ENCODE measurements around the gene ARNT2.

The ARNT2 gene

DNA sequence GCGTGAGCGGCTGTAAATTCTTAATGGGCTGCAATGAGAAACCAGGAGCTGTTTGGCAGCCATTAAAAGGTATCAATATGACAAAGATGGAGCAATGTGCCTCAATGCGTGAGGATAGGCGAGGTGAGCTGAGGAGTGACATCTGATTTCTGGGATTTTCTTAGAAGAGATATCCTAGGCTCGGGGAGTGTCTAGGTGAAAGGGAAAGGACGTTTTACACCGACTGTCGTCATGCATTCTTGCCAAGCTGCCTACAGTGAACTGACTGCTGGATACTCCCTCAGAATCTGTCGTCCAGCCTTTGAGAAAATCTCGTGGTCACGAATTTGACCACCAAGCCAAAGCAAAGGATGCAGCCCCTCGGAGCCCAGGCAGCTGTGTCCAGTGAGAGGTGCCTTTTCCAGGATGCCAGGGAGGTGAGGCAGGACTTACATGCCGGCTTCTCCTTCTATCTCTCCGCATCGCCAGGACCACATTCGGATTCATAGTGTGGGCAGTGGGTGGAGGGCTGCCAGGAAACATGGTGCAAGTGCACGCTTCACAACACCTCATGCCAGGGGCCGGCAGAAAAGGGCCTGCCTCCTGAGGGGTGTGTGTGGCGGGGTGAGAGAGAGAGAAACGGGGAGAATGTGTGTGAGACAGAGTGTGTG lies 210.7 kb downstream of the ARNT2 start:
- H3K36me3 Mint-ChIP-seq (ENCODE audit: low read depth), result no peaks in the 10 kb centered on the region
- peaks cover 6% of the 10 kb centered on the region for H3K9me3 Mint-ChIP-seq
- peaks cover 56% of the 10 kb centered on the region for H3K4me1 Mint-ChIP-seq
- H3K27ac Mint-ChIP-seq, result peak overlapping the region; percentile 38
- H3K27me3 Mint-ChIP-seq (ENCODE audit: low read depth, poor library complexity), result peaks cover 16% of the 10 kb centered on the region
- no peak overlapping the region for H3K4me3 Mint-ChIP-seq
- DNase-seq, result no peak
- no peak for TF ChIP-seq CTCF (IDR thresholded peaks at IDR 0.05)

GRCh38 chr15:80615361-80615736 lies 211.2 kb downstream of the ARNT2 start:
- TF ChIP-seq CTCF (IDR thresholded peaks at IDR 0.05), result no peak
- Mint-ChIP-seq H3K4me1 (peaks cover 52% of the 10 kb centered on the region), H3K36me3 (ENCODE audit: low read depth) (no peaks in the 10 kb centered on the region), H3K27me3 (ENCODE audit: low read depth, poor library complexity) (peaks cover 16% of the 10 kb centered on the region), H3K27ac (no peak overlapping the region), H3K4me3 (no peak overlapping the region), H3K9me3 (peaks cover 6% of the 10 kb centered on the region)
- no peak for DNase-seq

- H3K27ac Mint-ChIP-seq, result no peak overlapping the region
Observed at GRCh38 chr15:80615783-80616391, 211.7 kb downstream of the ARNT2 start.

GRCh38 chr15:80618685-80619400 lies 214.7 kb downstream of the ARNT2 start:
- peaks cover 13% of the 10 kb centered on the region for H3K27me3 Mint-ChIP-seq (ENCODE audit: low read depth, poor library complexity)
- H3K36me3 Mint-ChIP-seq (ENCODE audit: low read depth), result peaks cover 4% of the 10 kb centered on the region
- H3K27ac Mint-ChIP-seq, result no peak overlapping the region
- peaks cover 37% of the 10 kb centered on the region for H3K4me1 Mint-ChIP-seq
- H3K9me3 Mint-ChIP-seq, result peaks cover 29% of the 10 kb centered on the region
- H3K4me3 Mint-ChIP-seq, result no peak overlapping the region
- TF ChIP-seq CTCF (IDR thresholded peaks at IDR 0.05), result no peak
- DNase-seq, result no peak

More at GRCh38 chr15:80615783-80616391, 211.7 kb downstream of the ARNT2 start:
- DNase-seq, result no peak
- H3K27me3 Mint-ChIP-seq (ENCODE audit: low read depth, poor library complexity), result peaks cover 16% of the 10 kb centered on the region
- peaks cover 54% of the 10 kb centered on the region for H3K4me1 Mint-ChIP-seq
- H3K9me3 Mint-ChIP-seq, result peaks cover 6% of the 10 kb centered on the region
- H3K36me3 Mint-ChIP-seq (ENCODE audit: low read depth), result no peaks in the 10 kb centered on the region
- no peak overlapping the region for H3K4me3 Mint-ChIP-seq
- TF ChIP-seq CTCF (IDR thresholded peaks at IDR 0.05), result no peak

GRCh38 chr15:80619680-80620079 lies 215.5 kb downstream of the ARNT2 start:
- H3K9me3 Mint-ChIP-seq, result peaks cover 29% of the 10 kb centered on the region
- no peak overlapping the region for H3K4me3 Mint-ChIP-seq
- peaks cover 13% of the 10 kb centered on the region for H3K27me3 Mint-ChIP-seq (ENCODE audit: low read depth, poor library complexity)
- peaks cover 4% of the 10 kb centered on the region for H3K36me3 Mint-ChIP-seq (ENCODE audit: low read depth)
- peaks cover 29% of the 10 kb centered on the region for H3K4me1 Mint-ChIP-seq
- DNase-seq, result no peak
- TF ChIP-seq CTCF (IDR thresholded peaks at IDR 0.05), result no peak
- H3K27ac Mint-ChIP-seq, result no peak overlapping the region

All from nephron progenitor cell (in vitro differentiated cells).